Measurements from ENCODE around the gene SSX2. TPM values are rescaled to one million over a fixed set of nuclear protein-coding genes. Genes with fewer than 3 reads are reported as not detected.
"Not testable (repeated sequence)": the region's sequence is repeated elsewhere in the genome, so short reads cannot be mapped to it uniquely, and the experiment has no call there.

Gene SSX2
- total and polyA plus RNA-seq, 10 of the 15 experiments (the other 5 are each of a cell fraction or from before 2014, with no cell fraction given): not detected

GRCh38 chrX:52662218-52662617 is 44.8 kb downstream of the SSX2 start:
- H3K4me2 ChIP-seq (ENCODE audit: control insufficient read depth, insufficient read depth); H2AFZ ChIP-seq (ENCODE audit: control insufficient read depth, low read depth, low read length); H3K9ac ChIP-seq (ENCODE audit: control insufficient read depth, insufficient read depth, low read length); H3K27ac ChIP-seq (ENCODE audit: control insufficient read depth, insufficient read depth); intact Hi-C loops (cut with micrococcal nuclease; ENCODE audit: unreplicated experiment); H3K4me3 ChIP-seq; BruUV-seq (replicated peaks); CTCF ChIA-PET; ATAC-seq; in situ Hi-C loops (cut with MboI); H3K36me3 ChIP-seq (ENCODE audit: control insufficient read depth in 2 of 2, insufficient read depth in 2 of 2, low read length in 1 of 2); H4K20me1 ChIP-seq (ENCODE audit: control insufficient read depth, insufficient read depth); H3K4me1 ChIP-seq (ENCODE audit: control insufficient read depth, insufficient read depth, low read length); FAIRE-seq; H3K9me3 ChIP-seq (replicated peaks; ENCODE audit: control insufficient read depth, insufficient read depth, low read length); RAD21 ChIA-PET (ENCODE audit: unreplicated experiment); H3K27me3 ChIP-seq (replicated peaks in 1 of 2; ENCODE audit: control insufficient read depth in 2 of 2, insufficient read depth in 2 of 2, low read length in 1 of 2); SMC1A ChIA-PET (ENCODE audit: uncharacterized antibody, unreplicated experiment); DNase-seq (ENCODE audit: low read depth, low spot score); H3K79me2 ChIP-seq (ENCODE audit: control insufficient read depth, insufficient read depth, low read length); POLR2A ChIA-PET: not testable (repeated sequence)
- 5% methylated on average over 2 of the region's 2 CpGs for whole genome bisulfite sequencing (ENCODE audit: insufficient coverage, insufficient replicate concordance, low lambda C conversion rate, missing lambda C conversion rate)

GRCh38 chrX:52655475-52655874 is 51.5 kb downstream of the SSX2 start:
- ATAC-seq; in situ Hi-C loops (cut with MboI); RAD21 ChIA-PET (ENCODE audit: unreplicated experiment); H3K4me2 ChIP-seq (ENCODE audit: control insufficient read depth, insufficient read depth); H3K27ac ChIP-seq (ENCODE audit: control insufficient read depth, insufficient read depth); CTCF ChIA-PET; H3K36me3 ChIP-seq (ENCODE audit: control insufficient read depth in 2 of 2, insufficient read depth in 2 of 2, low read length in 1 of 2); H4K20me1 ChIP-seq (ENCODE audit: control insufficient read depth, insufficient read depth); FAIRE-seq; H3K4me3 ChIP-seq; H3K79me2 ChIP-seq (ENCODE audit: control insufficient read depth, insufficient read depth, low read length); H3K27me3 ChIP-seq (replicated peaks in 1 of 2; ENCODE audit: control insufficient read depth in 2 of 2, insufficient read depth in 2 of 2, low read length in 1 of 2); DNase-seq (ENCODE audit: low read depth, low spot score); intact Hi-C loops (cut with micrococcal nuclease; ENCODE audit: unreplicated experiment); H3K4me1 ChIP-seq (ENCODE audit: control insufficient read depth, insufficient read depth, low read length); H3K9me3 ChIP-seq (replicated peaks; ENCODE audit: control insufficient read depth, insufficient read depth, low read length); POLR2A ChIA-PET; H2AFZ ChIP-seq (ENCODE audit: control insufficient read depth, low read depth, low read length); H3K9ac ChIP-seq (ENCODE audit: control insufficient read depth, insufficient read depth, low read length); BruUV-seq (replicated peaks); SMC1A ChIA-PET (ENCODE audit: uncharacterized antibody, unreplicated experiment): not testable (repeated sequence)
- 40% methylated on average over 8 of the region's 8 CpGs for WGBS (ENCODE audit: insufficient coverage, insufficient replicate concordance, low lambda C conversion rate, missing lambda C conversion rate)

- H3K9ac ChIP-seq (ENCODE audit: control insufficient read depth, insufficient read depth, low read length); FAIRE-seq; H2AFZ ChIP-seq (ENCODE audit: control insufficient read depth, low read depth, low read length); H3K27ac ChIP-seq (ENCODE audit: control insufficient read depth, insufficient read depth); DNase-seq (ENCODE audit: low read depth, low spot score); in situ Hi-C loops (cut with MboI); H3K79me2 ChIP-seq (ENCODE audit: control insufficient read depth, insufficient read depth, low read length); POLR2A ChIA-PET; H3K4me2 ChIP-seq (ENCODE audit: control insufficient read depth, insufficient read depth); SMC1A ChIA-PET (ENCODE audit: uncharacterized antibody, unreplicated experiment); ATAC-seq; intact Hi-C loops (cut with micrococcal nuclease; ENCODE audit: unreplicated experiment); H3K4me3 ChIP-seq; H3K9me3 ChIP-seq (replicated peaks; ENCODE audit: control insufficient read depth, insufficient read depth, low read length); CTCF ChIA-PET; BruUV-seq (replicated peaks); H4K20me1 ChIP-seq (ENCODE audit: control insufficient read depth, insufficient read depth); RAD21 ChIA-PET (ENCODE audit: unreplicated experiment); H3K27me3 ChIP-seq (replicated peaks in 1 of 2; ENCODE audit: control insufficient read depth in 2 of 2, insufficient read depth in 2 of 2, low read length in 1 of 2); H3K36me3 ChIP-seq (ENCODE audit: control insufficient read depth in 2 of 2, insufficient read depth in 2 of 2, low read length in 1 of 2); H3K4me1 ChIP-seq (ENCODE audit: control insufficient read depth, insufficient read depth, low read length): not testable (repeated sequence)
- 0 out of 2 replicates have a peak, but pooled peaks have one; percentile 16 for TF ChIP-seq NFYB (IDR thresholded peaks at IDR 0.05; ENCODE audit: insufficient read depth, low read depth, low read length)
- 39% methylated on average over 9 of the region's 9 CpGs for WGBS (ENCODE audit: insufficient coverage, insufficient replicate concordance, low lambda C conversion rate, missing lambda C conversion rate)
Observed at GRCh38 chrX:52654800-52655199, 52.2 kb downstream of the SSX2 start, which contains the start of gene SSX7. TSS of gene SSX7 (minus strand) at chrX:52654900. CDS start at chrX:52653472, 1,428 bp downstream.

- H3K9me3 ChIP-seq (replicated peaks; ENCODE audit: control insufficient read depth, insufficient read depth, low read length); POLR2A ChIA-PET; H3K9ac ChIP-seq (ENCODE audit: control insufficient read depth, insufficient read depth, low read length); FAIRE-seq; RAD21 ChIA-PET (ENCODE audit: unreplicated experiment); DNase-seq (ENCODE audit: low read depth, low spot score); H4K20me1 ChIP-seq (ENCODE audit: control insufficient read depth, insufficient read depth); H3K79me2 ChIP-seq (ENCODE audit: control insufficient read depth, insufficient read depth, low read length); in situ Hi-C loops (cut with MboI); CTCF ChIA-PET; BruUV-seq (replicated peaks); H3K4me2 ChIP-seq (ENCODE audit: control insufficient read depth, insufficient read depth); H3K4me1 ChIP-seq (ENCODE audit: control insufficient read depth, insufficient read depth, low read length); H3K36me3 ChIP-seq (ENCODE audit: control insufficient read depth in 2 of 2, insufficient read depth in 2 of 2, low read length in 1 of 2); intact Hi-C loops (cut with micrococcal nuclease; ENCODE audit: unreplicated experiment); SMC1A ChIA-PET (ENCODE audit: uncharacterized antibody, unreplicated experiment); H2AFZ ChIP-seq (ENCODE audit: control insufficient read depth, low read depth, low read length); H3K27ac ChIP-seq (ENCODE audit: control insufficient read depth, insufficient read depth); ATAC-seq; H3K4me3 ChIP-seq; H3K27me3 ChIP-seq (replicated peaks in 1 of 2; ENCODE audit: control insufficient read depth in 2 of 2, insufficient read depth in 2 of 2, low read length in 1 of 2): not testable (repeated sequence)
- 0% methylated on average over 3 of the region's 3 CpGs for WGBS (ENCODE audit: insufficient coverage, insufficient replicate concordance, low lambda C conversion rate, missing lambda C conversion rate)
Observed at GRCh38 chrX:52650676-52651075, 56.3 kb downstream of the SSX2 start.
